Ishikawa (cell line): Measurements from ENCODE around the gene PTTG1.

Source experiments
- CEBPB ChIP-seq: IDR thresholded peaks from 2 replicates; pipeline ENCODE4 v1.6.1; 2012
- CREB1 ChIP-seq: IDR thresholded peaks from 2 replicates; pipeline ENCODE4 v1.6.1; 2012; ENCODE audit warnings: low read depth
- EGR1 ChIP-seq: IDR thresholded peaks from 2 replicates; pipeline ENCODE4 v1.6.1; 2012
- EP300 ChIP-seq: IDR thresholded peaks from 2 replicates; pipeline ENCODE4 v1.6.1; 2012; ENCODE audit warnings: borderline replicate concordance
- FOXM1 ChIP-seq: IDR thresholded peaks from 2 replicates; pipeline ENCODE4 v1.6.1; 2012; ENCODE audit warnings: low read depth, borderline replicate concordance
- MAX ChIP-seq: IDR thresholded peaks from 2 replicates; pipeline ENCODE4 v1.6.1; 2012
- NFIC ChIP-seq: IDR thresholded peaks from 2 replicates; pipeline ENCODE4 v1.6.1; 2012
- RAD21 ChIP-seq: IDR thresholded peaks from 2 replicates; pipeline ENCODE4 v1.6.1; 2012; ENCODE audit warnings: low read depth
- REST ChIP-seq: IDR thresholded peaks from 2 replicates; pipeline ENCODE4 v1.6.1; 2012; ENCODE audit warnings: low read depth, mild to moderate bottlenecking
- TAF1 ChIP-seq: IDR thresholded peaks from 2 replicates; pipeline ENCODE4 v1.6.1; 2012; ENCODE audit warnings: low read depth, mild to moderate bottlenecking
- TCF12 ChIP-seq: IDR thresholded peaks from 2 replicates; pipeline ENCODE4 v1.6.1; 2012; ENCODE audit warnings: low read depth
- TEAD4 ChIP-seq: IDR thresholded peaks from 2 replicates; pipeline ENCODE4 v1.6.1; 2012
- USF1 ChIP-seq: IDR thresholded peaks from 2 replicates; pipeline ENCODE4 v1.6.1; 2012
- YY1 ChIP-seq: IDR thresholded peaks from 2 replicates; pipeline ENCODE4 v1.6.1; 2012; ENCODE audit warnings: low read depth
- ZBTB7A ChIP-seq: IDR thresholded peaks from 2 replicates; pipeline ENCODE4 v1.6.1; 2012; ENCODE audit warnings: low read depth

The PTTG1 gene

GRCh38 chr5:160438316-160439204 lies 16.9 kb downstream of the PTTG1 start:
- peak; percentile 71 for TF ChIP-seq RAD21
- TF ChIP-seq REST = no peak

- TF ChIP-seq EGR1 = no peak
- TF ChIP-seq RAD21 = peak; percentile 51
- peak; percentile 68 for TF ChIP-seq TEAD4
- TF ChIP-seq FOXM1 = no peak
- peak; percentile 63 for TF ChIP-seq USF1
Observed at GRCh38 chr5:160439205-160439600, 17.5 kb downstream of the PTTG1 start.

GRCh38 chr5:160441311-160441781 lies 19.7 kb downstream of the PTTG1 start:
- no peak for TF ChIP-seq TCF12
- no peak for TF ChIP-seq EGR1
- no peak for TF ChIP-seq YY1
- no peak for TF ChIP-seq REST
- no peak for TF ChIP-seq FOXM1
- no peak for TF ChIP-seq CREB1
- no peak for TF ChIP-seq TEAD4
- TF ChIP-seq MAX = no peak
- TF ChIP-seq RAD21 = no peak
- no peak for TF ChIP-seq EP300
- no peak for TF ChIP-seq NFIC
- TF ChIP-seq USF1 = no peak
- no peak for TF ChIP-seq CEBPB
- no peak for TF ChIP-seq ZBTB7A
- TF ChIP-seq TAF1 = no peak

- TF ChIP-seq MAX (no peak), TEAD4 (no peak), CREB1 (no peak), RAD21 (no peak), REST (no peak), YY1 (no peak), NFIC (no peak), EGR1 (no peak), CEBPB (no peak), EP300 (no peak), TAF1 (no peak)
Observed at GRCh38 chr5:160442824-160443431, 21.3 kb downstream of the PTTG1 start.

GRCh38 chr5:160444407-160444806 lies 22.8 kb downstream of the PTTG1 start:
- TF ChIP-seq TEAD4 (no peak), USF1 (no peak), ZBTB7A (no peak), YY1 (no peak), CEBPB (no peak), REST (no peak)
